GM18858 (cell line): ENCODE data around the gene OAF.
"Not testable (repeated sequence)": the region's sequence is repeated elsewhere in the genome, so short reads cannot be mapped to it uniquely, and the experiment has no call there.

ENCODE experiments used
- ATAC-seq: cut with Tn5 transposase; IDR thresholded peaks from one replicate; pipeline ENCODE4 v1.9.1; 2021; ENCODE audit not compliant: unreplicated experiment

Gene OAF

DNA sequence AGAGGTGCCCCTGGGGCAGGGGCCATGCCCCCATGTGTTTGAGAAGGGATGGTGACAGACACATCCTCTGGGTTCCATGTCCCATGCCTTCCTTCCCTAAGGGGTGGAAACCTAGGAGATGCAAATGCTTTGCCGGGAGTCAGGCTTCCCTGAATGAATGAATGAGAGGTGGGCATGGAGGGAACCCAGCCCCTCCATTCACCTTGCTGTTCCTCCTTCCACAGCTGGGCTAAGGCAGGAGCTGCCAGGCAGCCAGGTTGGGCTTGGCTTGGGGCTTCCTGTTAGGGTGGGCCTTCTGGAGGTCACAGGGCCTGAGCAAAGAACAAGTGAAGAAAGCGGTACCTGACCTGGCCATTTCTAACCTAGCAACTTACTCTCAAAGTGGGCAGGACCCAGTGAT is 30.0 kb downstream of the OAF start:
- ATAC-seq: no peak

DNA sequence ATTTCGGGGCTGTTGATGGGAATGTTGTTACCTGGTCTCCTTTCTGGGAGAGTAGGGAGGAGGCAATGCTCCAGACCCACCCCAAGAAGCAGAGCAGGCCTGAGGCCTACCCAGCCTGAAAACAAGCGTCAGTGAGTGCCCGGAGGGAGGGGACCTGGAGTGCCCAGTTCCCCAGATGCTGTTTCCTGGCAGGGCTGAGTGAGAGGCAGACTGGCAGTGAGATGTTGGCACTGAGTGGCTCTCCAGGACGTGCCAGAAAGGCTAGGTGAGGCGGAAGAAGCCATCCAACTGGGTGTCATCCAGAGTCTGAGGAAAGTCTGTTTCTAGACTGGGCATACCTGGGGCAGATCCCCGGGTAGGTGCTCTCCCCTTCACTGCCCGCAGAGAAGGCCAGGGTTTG is 30.4 kb downstream of the OAF start:
- ATAC-seq: no peak

GRCh38 chr11:120243221-120243620 is 32.4 kb downstream of the OAF start:
- ATAC-seq: no peak

GRCh38 chr11:120244476-120245365 is 33.9 kb downstream of the OAF start:
- no peak for ATAC-seq

- no peak for ATAC-seq
Observed at GRCh38 chr11:120245434-120245833, 34.6 kb downstream of the OAF start.

DNA sequence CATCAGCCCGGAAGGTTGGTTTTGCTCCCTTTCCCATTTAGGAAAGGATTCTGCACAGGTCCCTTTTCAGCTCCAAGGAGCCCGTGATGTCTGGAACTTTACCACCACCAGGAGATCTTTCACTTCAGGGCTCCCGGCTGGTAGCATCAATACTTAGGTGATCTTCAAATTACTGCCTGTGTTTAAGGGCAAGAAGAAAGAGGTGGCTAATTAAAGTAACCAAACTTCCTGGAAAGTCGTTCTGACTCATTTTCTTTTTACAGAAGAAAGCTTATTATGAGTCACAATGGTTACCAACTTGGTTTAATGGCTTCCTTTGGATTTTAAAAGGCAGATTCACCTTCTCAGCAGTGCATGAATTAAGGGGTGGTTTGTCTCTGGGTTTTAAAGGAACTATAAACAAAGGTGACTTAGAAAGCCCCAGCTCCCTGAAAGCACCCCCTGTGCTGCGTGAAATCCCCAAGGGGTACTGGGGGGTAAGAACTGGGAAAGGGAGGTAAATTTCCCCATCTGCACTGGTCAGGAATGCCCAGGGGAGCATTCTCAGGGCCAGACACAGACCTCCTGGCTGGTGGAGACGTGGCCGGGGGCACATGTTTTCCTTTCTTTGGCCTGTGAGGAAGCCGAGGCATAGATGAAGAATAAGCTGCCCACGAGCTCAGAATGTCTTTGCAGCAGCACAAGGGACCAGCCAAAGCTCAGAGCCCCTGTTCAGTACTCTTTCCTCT is 37.9 kb downstream of the OAF start:
- ATAC-seq: no peak

DNA sequence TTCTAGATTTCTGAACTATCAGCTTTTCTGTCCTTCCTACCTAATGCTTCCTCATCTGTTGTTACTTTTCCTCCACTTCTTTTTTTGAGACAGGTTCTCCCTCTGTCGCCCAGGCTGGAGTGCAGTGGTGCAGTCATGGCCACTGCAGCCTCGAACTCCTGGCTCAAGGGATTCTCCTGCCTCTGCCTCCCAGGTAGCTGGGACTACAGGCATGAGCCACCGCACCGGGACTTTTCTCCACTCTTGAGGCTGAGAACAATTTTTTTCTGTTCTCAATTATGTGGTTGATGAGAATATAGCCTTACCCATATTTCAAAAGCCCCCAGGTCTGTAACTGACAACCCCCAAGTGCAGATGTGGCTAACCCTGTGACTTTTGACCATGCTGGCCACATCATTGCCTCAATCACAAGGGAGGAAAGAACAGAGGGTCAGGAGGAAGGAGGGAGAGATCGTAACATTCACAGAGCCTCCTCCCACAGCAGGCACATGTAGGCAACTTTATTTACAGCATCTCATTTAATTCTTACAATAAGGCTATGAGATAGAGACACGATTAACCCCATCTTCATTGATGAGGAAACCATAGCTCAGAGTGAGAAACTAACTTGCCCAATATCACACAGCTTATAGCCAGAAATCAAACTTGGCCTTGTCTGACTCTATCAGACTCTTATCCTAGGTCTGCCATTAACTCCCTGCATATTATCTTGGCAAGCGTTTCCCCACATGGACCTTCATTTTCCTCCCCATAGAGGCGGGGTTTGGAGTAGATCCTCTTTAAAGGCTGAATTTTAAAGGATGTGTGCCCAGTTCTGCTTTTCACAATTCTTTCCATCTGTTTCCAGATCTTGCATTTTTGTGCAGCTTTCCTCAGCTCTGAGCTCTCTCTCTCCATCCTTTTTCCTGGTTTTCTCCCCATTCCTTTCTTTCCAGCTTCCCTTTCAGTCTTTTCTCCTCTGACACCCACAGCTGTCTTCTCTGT is 38.7 kb downstream of the OAF start:
- no peak for ATAC-seq

DNA sequence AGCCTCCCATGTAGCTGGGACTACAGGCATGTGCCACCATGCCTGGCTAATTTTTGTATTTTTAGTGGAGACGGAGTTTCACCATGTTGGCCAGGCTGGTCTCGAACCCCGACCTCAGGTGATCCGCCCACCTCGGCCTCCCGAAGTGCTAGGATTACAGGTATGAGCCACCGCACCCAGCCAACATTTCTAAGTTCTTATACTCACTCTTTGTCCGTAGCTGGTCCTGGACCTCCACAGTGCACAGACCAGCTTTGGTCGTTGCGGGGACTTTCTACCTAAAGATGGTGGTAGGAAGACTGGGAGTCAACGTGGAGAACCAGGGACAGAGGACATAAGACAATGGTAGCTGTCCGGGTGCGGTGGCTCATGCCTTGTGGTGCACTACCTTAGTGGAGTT is 42.5 kb downstream of the OAF start:
- ATAC-seq: not testable (repeated sequence)

DNA sequence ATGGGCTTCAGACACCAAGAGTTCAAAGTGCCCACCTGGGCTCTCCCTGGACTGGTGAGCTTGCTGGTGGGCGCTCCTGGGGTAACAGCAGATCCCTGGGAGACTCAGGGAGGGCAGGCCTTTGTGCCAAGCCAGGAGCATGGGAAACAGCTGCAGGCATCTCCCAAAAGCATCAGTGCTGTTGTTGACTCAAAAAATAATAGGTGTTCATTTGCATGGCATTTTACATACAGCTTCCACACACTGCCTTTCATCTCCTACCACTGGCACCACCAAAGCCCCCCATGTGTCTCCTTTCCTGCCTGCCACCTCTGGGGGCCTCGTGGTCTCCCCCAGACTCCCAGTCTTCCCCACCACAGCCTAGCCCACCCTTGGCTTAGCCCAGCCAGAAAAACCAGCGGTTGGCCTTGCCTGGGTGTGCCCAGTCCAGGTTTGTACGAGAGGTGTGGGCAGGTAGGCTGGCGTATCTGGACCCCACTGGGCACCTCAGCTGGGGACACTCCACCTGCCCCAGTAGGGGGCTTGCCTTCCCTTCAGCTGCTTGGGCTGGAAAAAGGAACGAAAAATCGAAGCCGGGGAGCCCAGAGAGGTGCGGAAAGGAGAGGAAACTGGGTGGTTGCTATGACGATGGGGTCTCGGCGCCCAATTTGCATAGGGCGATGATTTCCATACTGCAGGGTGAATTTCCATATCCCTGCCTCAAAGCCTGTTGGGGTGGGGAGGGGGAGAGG is 44.1 kb downstream of the OAF start:
- no peak for ATAC-seq

- no peak for ATAC-seq
Observed at GRCh38 chr11:120255519-120255866, 44.7 kb downstream of the OAF start.

- no peak for ATAC-seq
Observed at GRCh38 chr11:120256178-120256577, 45.3 kb downstream of the OAF start.

- ATAC-seq: no peak
Observed at GRCh38 chr11:120256779-120257178, 45.9 kb downstream of the OAF start.

GRCh38 chr11:120257346-120257745 is 46.5 kb downstream of the OAF start:
- no peak for ATAC-seq

DNA sequence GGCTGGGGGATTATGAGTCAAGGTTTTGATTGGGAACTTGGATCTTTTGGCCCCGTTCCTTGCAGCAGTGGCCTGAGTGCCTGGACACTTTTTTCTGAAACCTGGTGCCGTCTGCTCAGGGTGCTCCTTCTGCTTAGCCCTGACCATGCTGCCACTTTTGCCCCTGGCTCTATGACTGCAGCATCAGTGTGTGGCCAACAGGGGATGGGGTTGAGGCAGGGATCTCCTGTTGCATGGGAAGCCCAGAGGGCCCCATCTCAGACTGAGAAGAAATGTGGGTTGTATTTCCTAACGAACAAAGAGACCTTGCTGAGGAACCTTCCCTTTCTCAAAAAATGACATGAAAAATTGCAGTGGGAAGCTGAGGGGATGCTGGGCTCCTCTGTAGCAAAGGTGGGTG is 47.8 kb downstream of the OAF start:
- ATAC-seq: no peak

- no peak for ATAC-seq
Observed at GRCh38 chr11:120259241-120259640, 48.4 kb downstream of the OAF start.

- no peak for ATAC-seq
Observed at GRCh38 chr11:120259988-120260565, 49.2 kb downstream of the OAF start.

GRCh38 chr11:120260616-120261015 is 49.8 kb downstream of the OAF start:
- no peak for ATAC-seq

GRCh38 chr11:120261321-120261720 is 50.5 kb downstream of the OAF start:
- ATAC-seq: no peak

- ATAC-seq: no peak
Observed at GRCh38 chr11:120261931-120262330, 51.1 kb downstream of the OAF start.

- ATAC-seq: no peak
Observed at GRCh38 chr11:120267319-120267718, 56.5 kb downstream of the OAF start.
